Peyer's patch (tissue), 4 donors: ENCODE results near the gene BICD1.

Experiments used
- CTCF ChIP-seq, 6 experiments: fragments of 450-650 bp in 4 of 6; fragments of 200-600 bp in 2 of 6; sonication (generic) in 1 of 6; IDR thresholded peaks; one replicate each; pipeline ENCODE4 v1.5.1; 2017 to 2019; ENCODE audit warnings: antibody characterized with exemption in 6 of 6, mild to moderate bottlenecking in 3 of 6, moderate library complexity in 1 of 6
- POLR2A ChIP-seq, 2 donors: fragments of 450-650 bp; IDR thresholded peaks; one replicate each; pipeline ENCODE4 v1.5.1; 2017; ENCODE audit warnings: antibody characterized with exemption in 2 of 2, mild to moderate bottlenecking in 2 of 2, moderate library complexity in 2 of 2

GRCh38 chr12:32312049-32312670, 205.5 kb downstream of the BICD1 start:
- TF ChIP-seq POLR2A (IDR thresholded peaks at IDR 0.05), result no peak
- TF ChIP-seq CTCF (IDR thresholded peaks at IDR 0.05), result peak; percentile 11 to 77 (median 63)
